ENCODE data around the gene PLA2G5.

The PLA2G5 gene

GRCh38 chr1:20073256-20073655 is 3.3 kb downstream of the PLA2G5 start:
- H3K9me2 ChIP-seq (replicated peaks; ENCODE audit: control insufficient read depth, low read length) = no peaks in the 10 kb centered on the region
- no peaks in the 10 kb centered on the region for H3K4me1 ChIP-seq (ENCODE audit: control insufficient read depth, low read length)
- no peaks in the 10 kb centered on the region for H3K79me2 ChIP-seq (ENCODE audit: control insufficient read depth, low read length)

GRCh38 chr1:20074055-20074724 is 4.2 kb downstream of the PLA2G5 start:
- Histone ChIP-seq H3K79me2 (ENCODE audit: control insufficient read depth, low read length) (no peaks in the 10 kb centered on the region), H3F3A (ENCODE audit: control insufficient read depth, insufficient read depth) (no peaks in the 10 kb centered on the region), H3K36me3 (ENCODE audit: control insufficient read depth, low read length) (no peaks in the 10 kb centered on the region), H3K4me2 (ENCODE audit: low read length) (no peak overlapping the region), H3K4me3 (ENCODE audit: low read length) (no peak overlapping the region), H3K9me2 (replicated peaks; ENCODE audit: control insufficient read depth, low read length) (no peaks in the 10 kb centered on the region), H3K27ac (ENCODE audit: low read depth, low read length) (no peak overlapping the region), H4K20me1 (ENCODE audit: control insufficient read depth, insufficient read depth, low read depth, low read length) (no peaks in the 10 kb centered on the region), H3K9me3 (ENCODE audit: control insufficient read depth, insufficient read depth, low read length) (no peaks in the 10 kb centered on the region), H3K4me1 (ENCODE audit: control insufficient read depth, low read length) (no peaks in the 10 kb centered on the region), H3K27me3 (ENCODE audit: control insufficient read depth, low read length) (peaks cover 9% of the 10 kb centered on the region)
- TF ChIP-seq CTCF (IDR thresholded peaks at IDR 0.05; ENCODE audit: low read depth, low read length, poor library complexity, severe bottlenecking) (no peak), EZH2phosphoT487 (IDR thresholded peaks at IDR 0.05; ENCODE audit: borderline replicate concordance, low read length) (no peak)

More at GRCh38 chr1:20073256-20073655, 3.3 kb downstream of the PLA2G5 start:
- Histone ChIP-seq H3F3A (ENCODE audit: control insufficient read depth, insufficient read depth) (no peaks in the 10 kb centered on the region), H4K20me1 (ENCODE audit: control insufficient read depth, insufficient read depth, low read depth, low read length) (no peaks in the 10 kb centered on the region), H3K36me3 (ENCODE audit: control insufficient read depth, low read length) (no peaks in the 10 kb centered on the region), H3K27me3 (ENCODE audit: control insufficient read depth, low read length) (peaks cover 5% of the 10 kb centered on the region), H3K9me3 (ENCODE audit: control insufficient read depth, insufficient read depth, low read length) (no peaks in the 10 kb centered on the region), H3K4me2 (ENCODE audit: low read length) (no peak overlapping the region), H3K27ac (ENCODE audit: low read depth, low read length) (no peak overlapping the region), H3K4me3 (ENCODE audit: low read length) (no peak overlapping the region)
- TF ChIP-seq CTCF (IDR thresholded peaks at IDR 0.05; ENCODE audit: low read depth, low read length, poor library complexity, severe bottlenecking) = no peak
- TF ChIP-seq EZH2phosphoT487 (IDR thresholded peaks at IDR 0.05; ENCODE audit: borderline replicate concordance, low read length) = no peak

DNA sequence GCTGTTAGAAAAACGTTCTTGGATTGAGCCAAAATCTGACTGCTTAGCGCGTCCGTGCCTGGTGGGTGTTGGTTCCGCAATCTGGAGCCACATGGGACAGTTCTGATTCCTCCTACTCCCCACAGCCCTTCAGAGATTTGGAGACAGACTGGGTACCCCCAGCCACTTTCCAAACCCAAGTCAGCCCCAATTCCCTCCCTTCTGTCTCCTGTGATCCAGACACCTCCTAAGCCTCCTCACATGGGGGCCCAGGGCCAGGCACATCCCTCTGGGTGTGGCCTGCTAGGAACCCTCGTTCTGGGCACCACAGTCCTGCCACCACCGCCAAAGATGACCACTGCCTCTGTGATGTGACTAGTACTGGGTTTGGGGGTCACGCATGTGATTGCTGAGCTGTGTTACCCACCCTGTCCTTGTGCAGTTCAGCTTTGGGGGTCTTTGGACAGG is 4.8 kb downstream of the PLA2G5 start:
- H3K79me2 ChIP-seq (ENCODE audit: control insufficient read depth, low read length) = no peaks in the 10 kb centered on the region
- no peak for TF ChIP-seq EZH2phosphoT487 (IDR thresholded peaks at IDR 0.05; ENCODE audit: borderline replicate concordance, low read length)
- no peak for TF ChIP-seq CTCF (IDR thresholded peaks at IDR 0.05; ENCODE audit: low read depth, low read length, poor library complexity, severe bottlenecking)
- no peaks in the 10 kb centered on the region for H3K36me3 ChIP-seq (ENCODE audit: control insufficient read depth, low read length)
- H3K4me1 ChIP-seq (ENCODE audit: control insufficient read depth, low read length) = no peaks in the 10 kb centered on the region
- no peak overlapping the region for H3K4me2 ChIP-seq (ENCODE audit: low read length)
- H3K4me3 ChIP-seq (ENCODE audit: low read length) = no peak overlapping the region
- H3K27me3 ChIP-seq (ENCODE audit: control insufficient read depth, low read length) = peaks cover 12% of the 10 kb centered on the region
- no peaks in the 10 kb centered on the region for H4K20me1 ChIP-seq (ENCODE audit: control insufficient read depth, insufficient read depth, low read depth, low read length)
- no peak overlapping the region for H3K27ac ChIP-seq (ENCODE audit: low read depth, low read length)
- no peaks in the 10 kb centered on the region for H3K9me3 ChIP-seq (ENCODE audit: control insufficient read depth, insufficient read depth, low read length)
- H3K9me2 ChIP-seq (replicated peaks; ENCODE audit: control insufficient read depth, low read length) = no peaks in the 10 kb centered on the region
- H3F3A ChIP-seq (ENCODE audit: control insufficient read depth, insufficient read depth) = no peaks in the 10 kb centered on the region
